Measurements from ENCODE around the gene PSME2. TPM values are rescaled to one million over a fixed set of nuclear protein-coding genes. Genes with fewer than 3 reads are reported as not detected.

PSME2 gene
- polyA plus RNA-seq, 3 donors = 237 to 593 (median 579) TPM

- Histone ChIP-seq H3K9me3 (replicated peaks in 1 of 2; ENCODE audit: control insufficient read depth in 1 of 2, insufficient read depth in 1 of 2, low read length in 2 of 2) (no peaks in the 10 kb centered on the region), H3K4me3 (replicated peaks in 1 of 3; ENCODE audit: low read depth in 2 of 3, low read length in 3 of 3) (peak overlapping the region in 1 of 3 experiments; percentile 9), H3K9ac (ENCODE audit: insufficient read depth, low read length, poor library complexity, severe bottlenecking) (peak overlapping the region; percentile 6), H3K79me2 (ENCODE audit: insufficient read depth, low read length) (peaks cover 34% of the 10 kb centered on the region), H4K20me1 (ENCODE audit: insufficient read depth, low read length) (peaks cover 20% of the 10 kb centered on the region), H3K4me1 (ENCODE audit: control insufficient read depth in 1 of 2, insufficient read depth in 2 of 2, low read length in 2 of 2) (peaks cover 36 to 45% of the 10 kb centered on the region in 2 donors), H3K4me2 (replicated peaks; ENCODE audit: extremely low read depth, low read length, poor library complexity, severe bottlenecking) (no peak overlapping the region), H3K36me3 (replicated peaks in 1 of 2; ENCODE audit: control insufficient read depth in 1 of 2, insufficient read depth in 2 of 2, low read length in 2 of 2) (peaks cover 40 to 65% of the 10 kb centered on the region in 2 donors), H2AFZ (ENCODE audit: insufficient read depth, low read depth, low read length, poor library complexity, severe bottlenecking) (no peak overlapping the region), H3K27ac (ENCODE audit: low read depth in 1 of 2, low read length in 2 of 2) (peak overlapping the region; percentile 61 to 76), H3K27me3 (ENCODE audit: control insufficient read depth in 2 of 2, insufficient read depth in 2 of 2, low read length in 2 of 2) (no peaks in the 10 kb centered on the region)
- no peak overlapping the region for H3K4me3 Mint-ChIP-seq
- no peak for DNase-seq
- H3K4me1 Mint-ChIP-seq = peaks cover 38% of the 10 kb centered on the region
- intact Hi-C loops (cut with micrococcal nuclease) = no loop called here
- H3K36me3 Mint-ChIP-seq = peaks cover 50 to 65% of the 10 kb centered on the region in 2 donors
- H3K9me3 Mint-ChIP-seq = peaks cover 0 to 6% (median 1%) of the 10 kb centered on the region in 7 donors
- TF ChIP-seq CTCF (IDR thresholded peaks at IDR 0.05) = no peak
- peaks cover 0 to 3% (median 2%) of the 10 kb centered on the region in 3 donors for H3K27me3 Mint-ChIP-seq (ENCODE audit: low read depth in 3 of 3)
- peak overlapping the region in 6 of 7 donors; percentile 50 to 88 (median 78) for H3K27ac Mint-ChIP-seq
- WGBS (ENCODE audit: insufficient coverage) = 96% methylated on average over 15 of the region's 17 CpGs
Observed at GRCh38 chr14:24098927-24099813, 47.2 kb downstream of the PSME2 start.

- Histone ChIP-seq H3K79me2 (ENCODE audit: insufficient read depth, low read length) (peaks cover 34% of the 10 kb centered on the region), H3K4me1 (ENCODE audit: control insufficient read depth in 1 of 2, insufficient read depth in 2 of 2, low read length in 2 of 2) (peaks cover 42 to 53% of the 10 kb centered on the region in 2 donors), H3K4me2 (replicated peaks; ENCODE audit: extremely low read depth, low read length, poor library complexity, severe bottlenecking) (no peak overlapping the region), H3K36me3 (replicated peaks in 1 of 2; ENCODE audit: control insufficient read depth in 1 of 2, insufficient read depth in 2 of 2, low read length in 2 of 2) (peaks cover 32 to 58% of the 10 kb centered on the region in 2 donors), H3K9ac (ENCODE audit: insufficient read depth, low read length, poor library complexity, severe bottlenecking) (no peak overlapping the region), H3K27ac (ENCODE audit: low read depth in 1 of 2, low read length in 2 of 2) (peak overlapping the region in 1 of 2 donors; percentile 40), H4K20me1 (ENCODE audit: insufficient read depth, low read length) (peaks cover 20% of the 10 kb centered on the region), H3K27me3 (ENCODE audit: control insufficient read depth in 2 of 2, insufficient read depth in 2 of 2, low read length in 2 of 2) (no peaks in the 10 kb centered on the region), H3K9me3 (replicated peaks in 1 of 2; ENCODE audit: control insufficient read depth in 1 of 2, insufficient read depth in 1 of 2, low read length in 2 of 2) (no peaks in the 10 kb centered on the region), H3K4me3 (replicated peaks in 1 of 3; ENCODE audit: low read depth in 2 of 3, low read length in 3 of 3) (no peak overlapping the region), H2AFZ (ENCODE audit: insufficient read depth, low read depth, low read length, poor library complexity, severe bottlenecking) (no peak overlapping the region)
- intact Hi-C loops (cut with micrococcal nuclease) = no loop called here
- DNase-seq = no peak
- TF ChIP-seq CTCF (IDR thresholded peaks at IDR 0.05) = no peak
- Mint-ChIP-seq H3K27ac (peak overlapping the region in 2 of 7 donors; percentile 1 to 29), H3K9me3 (peaks cover 0 to 3% (median 0%) of the 10 kb centered on the region in 7 donors), H3K36me3 (peaks cover 42 to 57% of the 10 kb centered on the region in 2 donors), H3K4me3 (no peak overlapping the region), H3K4me1 (peaks cover 43% of the 10 kb centered on the region), H3K27me3 (ENCODE audit: low read depth in 3 of 3) (peaks cover 0 to 2% (median 1%) of the 10 kb centered on the region in 3 donors)
- WGBS (ENCODE audit: insufficient coverage) = 96% methylated on average over 14 of the region's 16 CpGs
Observed at GRCh38 chr14:24098229-24098926, 48.0 kb downstream of the PSME2 start.
